Measurements from ENCODE around the gene ZMYM2. TPM values are rescaled to one million over a fixed set of nuclear protein-coding genes. Genes with fewer than 3 reads are reported as not detected.
"Not testable (repeated sequence)": the region's sequence is repeated elsewhere in the genome, so short reads cannot be mapped to it uniquely, and the experiment has no call there.

ZMYM2 gene
- polyA plus RNA-seq (2014; cell fraction: cytosol; rRNA removed), result 45.2 and 48.9 TPM in 2 replicates
- 51.2 and 57.4 TPM in 2 replicates for polyA plus RNA-seq (2014; cell fraction: nucleus; rRNA removed)

GRCh38 chr13:19958155-19959111 lies at the start of gene ZMYM2:
Gene ZMYM2, plus strand, starts transcription at chr13:19958727. Its CDS starts 34,346 bp downstream, at chr13:19993073.
- peak; percentile 94 for DNase-seq (ENCODE audit: low spot score)

DNA sequence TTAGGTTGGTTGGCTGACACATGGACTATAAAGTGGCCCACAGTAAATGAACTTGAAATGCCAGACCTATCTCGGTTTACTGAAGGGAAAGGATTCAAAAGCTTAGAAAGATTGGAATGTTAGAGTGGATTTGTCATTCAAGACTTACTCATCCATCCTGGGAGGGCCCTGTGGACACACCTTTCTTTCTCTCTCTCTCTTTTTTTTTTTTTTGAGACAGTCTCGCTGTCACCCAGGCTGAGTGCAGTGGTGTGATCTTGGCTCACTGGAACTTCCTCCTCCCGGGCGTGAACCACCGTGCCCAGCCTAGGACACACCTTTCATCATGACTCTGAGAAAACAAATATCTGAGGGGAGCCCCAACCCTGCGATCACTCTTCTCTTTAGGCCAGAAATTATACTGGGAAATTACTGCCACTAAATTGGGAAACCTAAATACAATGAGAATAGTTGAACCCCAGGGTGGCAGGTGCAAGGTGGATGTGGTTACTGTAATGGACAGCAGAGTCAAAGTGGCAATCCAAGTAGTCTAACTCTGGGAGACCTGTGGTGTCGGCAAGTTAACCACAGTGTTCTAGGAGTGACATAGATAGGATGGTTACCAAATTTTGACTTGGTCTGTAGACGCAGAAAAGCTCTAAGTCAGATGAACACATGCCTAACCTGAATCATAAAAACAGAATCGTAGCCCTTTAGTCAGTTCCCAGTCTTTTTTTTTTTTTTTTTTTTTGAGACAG lies 48.0 kb upstream of the ZMYM2 start:
- DNase-seq (ENCODE audit: low spot score), result no peak

DNA sequence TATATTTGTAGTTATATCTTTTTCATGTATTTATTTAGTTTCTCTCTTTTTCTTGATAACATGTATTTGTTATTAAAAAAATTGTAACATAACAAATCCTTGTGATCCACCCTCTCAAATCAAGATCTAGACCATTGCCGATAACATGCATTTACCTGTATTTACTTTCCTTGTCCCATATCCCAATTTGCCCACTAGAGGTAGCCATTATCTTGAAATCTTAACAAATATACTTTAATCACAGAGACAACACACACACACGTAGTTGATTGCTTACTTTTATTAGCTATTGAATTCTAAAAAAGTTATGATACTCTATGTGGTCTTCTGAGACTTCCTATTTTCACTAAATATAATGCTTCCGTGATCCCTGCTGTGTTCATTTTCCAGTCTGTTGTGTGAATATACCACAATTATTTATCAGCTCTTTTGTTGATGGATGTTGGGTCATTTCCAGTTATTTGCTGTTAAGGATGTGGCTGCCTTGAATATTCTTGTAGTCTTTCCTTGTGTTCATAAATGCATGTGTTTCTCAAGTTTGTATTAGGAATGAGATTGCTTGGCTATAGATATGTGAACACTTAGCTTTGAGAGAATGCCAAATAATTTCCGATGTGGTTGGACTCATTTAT lies 31.3 kb upstream of the ZMYM2 start:
- DNase-seq (ENCODE audit: low spot score), result no peak

DNA sequence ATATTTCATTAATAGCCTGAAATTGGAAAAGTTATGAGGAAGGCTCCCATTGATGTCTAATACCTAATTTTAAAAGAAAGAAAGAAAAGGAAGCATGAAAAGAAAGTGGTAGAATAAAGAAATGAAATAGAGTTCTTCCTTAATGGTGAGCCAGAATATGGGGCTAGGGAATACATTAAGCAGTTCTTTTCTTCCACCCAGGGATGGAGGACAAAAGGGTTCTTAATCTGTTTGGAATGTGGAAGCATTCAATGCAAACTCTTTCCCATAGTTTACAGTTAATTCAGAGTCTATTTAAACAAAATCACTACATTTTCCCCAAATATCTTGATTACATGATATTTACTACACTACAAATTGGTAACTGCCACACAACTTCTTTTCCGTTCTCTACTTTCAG lies 18.4 kb upstream of the ZMYM2 start:
- DNase-seq (ENCODE audit: low spot score), result no peak

GRCh38 chr13:19950374-19950773 lies 8.2 kb upstream of the ZMYM2 start:
- no peak for DNase-seq (ENCODE audit: low spot score)

DNA sequence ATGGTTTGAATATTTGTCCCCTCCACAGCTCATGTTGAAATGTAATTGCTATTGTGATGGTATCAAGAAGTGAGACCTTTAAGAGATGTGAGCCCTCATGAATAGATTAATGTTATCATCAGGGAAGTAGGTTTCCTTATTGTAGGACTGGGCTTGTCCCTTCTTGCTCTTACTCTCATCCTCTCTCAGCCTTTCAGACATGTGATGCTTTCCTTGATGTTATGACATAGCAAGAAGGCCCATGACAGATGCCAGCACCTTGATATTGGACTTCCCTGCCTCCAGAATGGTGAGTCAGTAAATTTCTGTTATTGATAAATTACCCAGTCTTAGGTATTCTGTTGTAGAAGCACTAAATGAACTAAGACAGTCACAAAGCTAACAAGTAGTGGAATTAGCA lies 5.7 kb upstream of the ZMYM2 start:
- no peak for DNase-seq (ENCODE audit: low spot score)

DNA sequence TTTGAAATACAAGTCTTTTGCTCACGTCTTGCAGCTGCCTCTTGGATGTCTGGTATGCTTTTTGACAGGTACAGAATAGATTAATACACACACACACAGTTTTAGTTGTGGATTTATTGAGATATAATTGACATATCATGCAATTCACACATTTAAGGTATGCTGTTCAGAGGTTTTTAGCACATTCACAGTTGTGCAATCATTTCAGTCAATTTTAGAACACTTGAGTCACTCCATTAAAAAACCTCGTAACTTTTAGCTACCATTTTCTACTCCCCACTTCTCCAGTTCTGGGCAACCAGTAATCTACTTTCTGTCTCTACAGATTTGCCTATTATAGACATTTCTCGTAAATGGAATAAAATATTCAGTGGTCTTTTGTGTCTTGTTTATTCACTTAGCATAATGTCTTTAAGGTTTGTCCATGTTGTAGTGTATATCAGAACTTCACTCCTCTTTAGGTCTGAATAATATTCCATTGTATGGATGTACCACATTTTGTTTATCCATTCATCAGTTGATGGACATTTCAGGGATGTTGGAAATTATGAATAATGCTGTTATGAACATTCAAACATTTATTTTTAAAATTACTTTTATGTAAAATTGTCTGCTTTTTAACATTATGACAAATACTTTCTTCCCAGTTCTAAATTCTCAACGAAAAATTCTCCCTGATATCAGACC lies 2.5 kb upstream of the ZMYM2 start:
- no peak for DNase-seq (ENCODE audit: low spot score)

DNA sequence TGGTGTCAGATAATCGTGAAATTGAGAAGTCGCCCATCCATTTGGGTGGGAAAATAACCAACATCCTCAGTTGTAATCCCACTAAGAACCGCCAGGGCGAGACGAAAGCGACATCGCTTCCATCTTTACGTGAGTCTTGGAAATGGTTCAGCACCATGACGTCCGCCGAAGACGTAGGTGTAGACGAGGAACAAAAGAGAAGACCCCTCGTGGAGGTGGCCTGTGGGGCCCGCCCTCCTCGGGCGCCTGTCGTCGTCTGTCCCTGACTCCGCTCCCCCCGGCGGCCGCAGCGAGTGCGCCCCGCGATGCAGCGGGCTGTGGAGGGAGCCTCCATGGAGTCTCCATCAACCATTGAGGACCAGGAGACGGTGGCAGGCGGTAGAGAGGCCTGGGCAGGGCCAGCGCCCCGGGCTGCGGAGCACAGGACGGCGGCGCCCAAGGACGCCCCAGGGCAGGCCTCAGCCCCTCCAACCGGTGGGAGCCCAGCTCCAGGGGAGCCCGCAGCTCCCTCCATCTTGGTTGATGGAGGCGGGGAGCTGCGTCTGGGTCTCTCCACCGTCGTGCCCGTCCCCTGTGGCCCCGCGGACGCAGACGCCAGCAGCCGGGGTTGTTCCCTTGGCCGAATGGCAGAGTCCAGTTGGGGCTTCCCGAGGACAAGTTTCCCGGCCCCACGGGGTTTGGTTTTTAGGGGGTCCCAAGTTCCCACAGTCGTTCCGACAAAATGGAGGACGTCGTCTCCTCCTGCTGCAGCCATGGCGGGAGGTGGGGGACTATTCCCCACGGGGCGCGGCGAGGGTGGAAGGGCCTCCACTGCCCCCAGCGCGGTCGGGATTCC lies 990 bp upstream of the ZMYM2 start:
- DNase-seq (ENCODE audit: low spot score), result peak; percentile 75

- DNase-seq (ENCODE audit: low spot score), result peak; percentile 44
These were observed 759 bp downstream of the ZMYM2 start for GRCh38 chr13:19959141-19959830.

DNA sequence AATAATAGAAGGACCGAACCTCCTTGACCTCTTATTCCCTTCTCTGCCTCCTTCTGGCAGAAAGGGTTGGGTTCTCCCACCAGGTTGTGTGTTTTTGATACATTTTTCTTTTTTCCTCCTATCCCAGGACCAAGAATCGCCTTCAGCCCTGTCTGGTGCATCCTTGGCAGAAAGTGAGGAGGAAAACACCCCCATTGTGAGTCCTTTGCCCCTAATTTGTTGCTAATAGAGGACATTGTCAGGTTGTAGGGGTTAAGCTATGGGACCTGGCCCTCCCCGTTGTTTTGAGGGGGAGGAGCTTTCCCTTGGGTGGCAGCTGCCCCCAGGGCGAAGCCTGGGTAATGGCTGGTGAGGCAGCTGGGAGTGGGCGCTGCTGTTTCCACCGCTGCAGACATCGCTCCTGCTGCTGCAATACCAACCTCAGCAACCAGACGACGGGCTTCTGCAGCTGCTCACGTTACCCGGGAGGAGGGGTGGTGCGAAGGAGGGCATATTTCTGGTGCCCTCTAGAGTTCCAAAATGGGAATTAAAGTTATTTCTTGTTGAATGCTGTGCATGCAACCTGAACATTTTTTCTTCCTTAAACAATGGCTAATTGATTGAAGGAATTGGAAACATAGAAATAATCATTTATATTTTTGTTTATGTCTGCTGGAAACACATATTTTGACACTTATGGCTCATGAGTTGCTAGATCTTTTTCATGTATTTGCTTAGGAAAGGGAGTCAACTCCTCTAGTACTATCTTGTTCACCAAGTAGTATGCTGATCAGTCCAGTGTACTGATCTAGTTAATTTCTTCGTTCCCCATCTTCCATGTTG lies 1.5 kb downstream of the ZMYM2 start:
- DNase-seq (ENCODE audit: low spot score), result peak; percentile 94

DNA sequence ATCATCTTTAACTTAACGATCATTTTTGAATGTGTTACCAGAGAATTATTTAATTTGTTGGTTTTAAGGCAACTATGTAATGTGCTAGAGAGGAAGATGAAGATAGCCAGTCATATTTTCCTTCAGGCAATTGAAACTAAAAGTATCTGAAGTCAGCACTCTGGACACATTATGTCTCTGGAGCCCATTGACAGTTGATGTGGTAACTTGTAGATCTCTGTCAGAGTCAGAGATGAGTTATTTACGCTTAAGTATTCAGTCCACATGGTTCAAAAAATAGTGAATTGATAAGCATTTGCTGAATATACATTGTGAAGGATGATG lies 2.1 kb downstream of the ZMYM2 start:
- DNase-seq (ENCODE audit: low spot score), result no peak

DNA sequence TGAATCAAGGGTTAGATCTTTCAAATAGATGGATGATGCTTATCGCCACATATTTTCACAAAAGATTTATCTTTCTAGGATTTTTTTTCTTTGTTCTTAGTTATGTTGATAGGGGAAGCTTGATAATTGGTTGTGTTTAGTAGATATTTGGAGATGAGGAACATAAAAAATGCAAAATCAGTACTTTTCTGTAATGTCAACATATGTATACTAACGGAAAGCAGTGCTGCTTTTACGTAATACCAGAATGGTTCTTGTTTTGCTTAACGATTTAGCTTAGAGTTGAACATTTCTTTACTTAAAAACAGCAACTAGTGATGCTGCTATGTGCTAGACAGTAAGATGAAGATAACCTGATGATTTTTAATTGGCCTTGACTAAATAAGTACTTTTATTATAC lies 3.0 kb downstream of the ZMYM2 start:
- no peak for DNase-seq (ENCODE audit: low spot score)

DNA sequence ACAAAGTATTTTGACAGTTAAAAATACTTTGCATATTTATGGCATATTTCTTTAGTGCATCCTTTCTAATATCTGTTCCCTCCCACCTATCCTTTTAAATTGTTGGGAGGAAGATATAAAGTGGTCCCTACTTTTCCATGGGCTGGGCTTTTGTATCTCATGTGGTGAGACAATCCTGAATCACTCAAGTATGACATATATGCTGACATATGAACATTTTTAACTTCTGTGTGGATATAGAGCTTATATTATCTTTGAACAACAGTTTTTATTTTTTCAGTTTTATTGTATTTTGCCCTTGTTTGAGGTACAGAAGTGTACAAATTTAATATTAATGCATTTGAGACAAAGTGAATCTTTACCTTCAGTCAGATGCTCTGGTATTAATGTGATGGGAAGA lies 3.4 kb downstream of the ZMYM2 start:
- no peak for DNase-seq (ENCODE audit: low spot score)

DNA sequence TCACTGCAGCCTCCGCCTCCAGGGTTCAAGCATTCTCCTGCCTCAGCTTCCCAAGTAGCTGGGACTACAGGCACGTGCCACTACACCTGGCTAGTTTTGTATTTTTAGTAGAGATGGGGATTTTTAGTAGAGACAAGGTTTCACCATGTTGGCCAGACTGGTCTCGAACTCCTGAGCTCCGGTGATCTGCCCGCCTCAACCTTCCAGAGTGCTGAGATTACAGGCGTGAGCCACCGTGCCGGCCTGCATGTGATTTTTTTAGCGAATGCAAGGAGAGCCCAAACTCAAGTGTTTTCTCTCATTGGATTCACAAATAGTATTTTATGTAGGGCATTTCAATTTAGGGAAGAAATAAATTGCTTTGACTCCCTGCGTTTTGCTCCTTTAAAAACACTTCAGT lies 4.4 kb downstream of the ZMYM2 start:
- DNase-seq (ENCODE audit: low spot score), result no peak

DNA sequence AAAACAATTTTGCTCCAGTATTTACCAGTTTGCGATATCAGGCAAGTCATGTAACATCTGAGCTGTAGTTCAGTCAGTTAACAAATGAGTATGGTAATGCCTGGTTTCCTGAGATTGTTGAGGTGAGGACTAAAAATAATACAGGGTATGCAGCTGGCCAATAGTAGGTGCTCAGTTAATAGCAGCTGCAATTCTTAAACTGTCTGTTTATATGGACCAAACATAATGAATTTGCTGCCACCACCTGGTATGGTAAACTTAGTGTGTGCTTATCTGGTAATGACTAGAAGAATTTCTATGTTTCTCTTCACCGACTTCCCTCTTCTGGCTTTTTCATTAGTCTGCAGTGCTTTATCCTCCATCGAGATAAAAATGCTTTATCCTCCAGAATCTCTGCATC lies 9.1 kb downstream of the ZMYM2 start:
- DNase-seq (ENCODE audit: low spot score), result no peak

DNA sequence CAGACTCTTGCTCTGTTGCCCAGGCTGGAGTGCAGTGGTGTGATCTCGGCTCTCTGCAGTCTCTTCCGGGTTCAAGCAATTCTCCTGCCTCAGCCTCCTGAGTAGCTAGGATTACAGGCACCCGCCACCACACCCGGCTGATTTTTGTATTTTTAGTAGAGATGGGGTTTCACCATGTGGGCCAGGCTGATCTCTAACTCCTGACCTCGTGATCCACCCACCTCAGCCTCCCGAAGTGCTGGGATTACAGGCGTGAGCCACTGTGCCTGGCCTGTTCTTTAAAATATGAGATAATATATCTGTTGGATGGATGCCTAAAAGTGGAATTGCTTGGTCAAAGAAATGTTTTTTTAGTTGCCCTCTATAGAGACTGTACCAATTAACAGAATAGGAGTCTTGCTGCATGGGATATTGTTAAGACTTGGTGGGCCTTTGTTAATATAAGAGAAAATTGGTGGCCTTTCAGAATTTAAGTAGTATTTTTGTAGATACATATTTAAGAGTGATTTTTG lies 16.0 kb downstream of the ZMYM2 start:
- not testable (repeated sequence) for DNase-seq (ENCODE audit: low spot score)

- DNase-seq (ENCODE audit: low spot score), result no peak
These were observed 20.4 kb downstream of the ZMYM2 start for GRCh38 chr13:19978831-19979437.

DNA sequence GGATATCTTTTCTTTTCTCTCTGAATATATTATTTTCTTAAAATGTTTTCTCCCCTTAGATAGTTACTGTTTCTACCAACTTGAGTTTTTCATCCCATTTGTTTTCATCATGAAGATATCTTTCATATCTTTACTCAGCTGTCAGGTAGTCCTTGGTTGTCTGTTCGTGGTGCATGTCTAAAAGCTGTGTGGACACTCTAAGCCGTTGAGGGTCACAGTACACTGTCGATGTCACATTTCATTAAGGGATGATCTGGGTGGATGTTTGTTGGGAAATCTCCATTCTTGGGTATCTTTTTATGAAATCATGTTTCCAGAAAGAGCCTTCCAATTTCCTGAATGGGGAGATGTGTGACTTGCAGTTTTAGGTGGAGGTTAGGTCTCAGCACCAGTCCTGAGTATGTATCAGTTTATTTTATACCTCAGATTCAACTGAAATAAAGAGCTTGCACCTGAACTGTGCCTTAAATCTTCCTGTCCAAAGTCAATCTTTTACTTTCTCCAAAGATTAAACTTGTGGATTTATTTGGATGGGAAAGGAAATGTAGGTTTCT lies 23.2 kb downstream of the ZMYM2 start:
- no peak for DNase-seq (ENCODE audit: low spot score)

All from SK-N-DZ (cell line).